ENCODE data around the gene PTMA. TPM values are rescaled to one million over a fixed set of nuclear protein-coding genes. Genes with fewer than 3 reads are reported as not detected.

Gene PTMA
- total RNA-seq, 2 experiments from 2014 or later, result 2,780 to 3,053 TPM

- Histone ChIP-seq H3K9me2 (ENCODE audit: insufficient read depth, low read length) (no peaks in the 10 kb centered on the region), H3K79me2 (ENCODE audit: insufficient read depth, low read depth, low read length) (no peaks in the 10 kb centered on the region), H3K4me2 (ENCODE audit: low read length) (no peak overlapping the region), H3K4me3 (ENCODE audit: low read depth, low read length, poor library complexity, severe bottlenecking) (no peak overlapping the region), H2AFZ (ENCODE audit: low read length) (no peak overlapping the region), H4K20me1 (ENCODE audit: insufficient read depth, low read length) (no peaks in the 10 kb centered on the region), H3K36me3 (ENCODE audit: insufficient read depth, low read length) (peaks cover 3% of the 10 kb centered on the region; the same call in 1 of the 2 replicates), H3K27ac (ENCODE audit: low read depth, low read length, poor library complexity, severe bottlenecking) (no peak overlapping the region), H3K4me1 (ENCODE audit: insufficient read depth, low read length, poor library complexity, severe bottlenecking) (no peaks in the 10 kb centered on the region), H3K9me3 (ENCODE audit: low read length) (no peaks in the 10 kb centered on the region)
- TF ChIP-seq CTCF (conservative IDR thresholded peaks at IDR 0.05; ENCODE audit: low read length), result no peak
- no peak for TF ChIP-seq EZH2phosphoT487 (IDR thresholded peaks at IDR 0.05; ENCODE audit: borderline replicate concordance, low read depth, low read length)
- ChIA-PET CTCF (ENCODE audit: unreplicated experiment) (no interaction called here), POLR2A (interaction anchor here (0.6 to 1.3 kb wide), 5 partner anchors 10 to 1551 kb away, joined by 3 to 4 read pairs (median 3); no protein-coding TSS in a partner anchor)
- BruUV-seq (replicated peaks), result no TSS peak
- DNase-seq (ENCODE audit: low spot score), result no peak
- intact Hi-C loops (cut with micrococcal nuclease; ENCODE audit: unreplicated experiment), result no loop called here
These were observed 42.9 kb downstream of the PTMA start for GRCh38 chr2:231751042-231751815.

GRCh38 chr2:231752061-231752460, 43.7 kb downstream of the PTMA start:
- no peak overlapping the region for H3K4me2 ChIP-seq (ENCODE audit: low read length)
- no peak overlapping the region for H3K4me3 ChIP-seq (ENCODE audit: low read depth, low read length, poor library complexity, severe bottlenecking)
- no peak overlapping the region for H2AFZ ChIP-seq (ENCODE audit: low read length)
- no peaks in the 10 kb centered on the region for H3K79me2 ChIP-seq (ENCODE audit: insufficient read depth, low read depth, low read length)
- H3K27ac ChIP-seq (ENCODE audit: low read depth, low read length, poor library complexity, severe bottlenecking), result no peak overlapping the region
- H4K20me1 ChIP-seq (ENCODE audit: insufficient read depth, low read length), result no peaks in the 10 kb centered on the region
- ChIA-PET CTCF (ENCODE audit: unreplicated experiment) (no interaction called here), POLR2A (interaction anchor here (0.6 to 1.3 kb wide), 3 partner anchors 12 to 498 kb away, joined by 3 to 4 read pairs (median 3); no protein-coding TSS in a partner anchor)
- H3K9me2 ChIP-seq (ENCODE audit: insufficient read depth, low read length), result no peaks in the 10 kb centered on the region
- TSS peak; percentile 24 for BruUV-seq (replicated peaks)
- no peak for DNase-seq (ENCODE audit: low spot score)
- TF ChIP-seq EZH2phosphoT487 (IDR thresholded peaks at IDR 0.05; ENCODE audit: borderline replicate concordance, low read depth, low read length), result no peak
- TF ChIP-seq CTCF (conservative IDR thresholded peaks at IDR 0.05; ENCODE audit: low read length), result no peak
- no peaks in the 10 kb centered on the region for H3K9me3 ChIP-seq (ENCODE audit: low read length)
- no peaks in the 10 kb centered on the region for H3K4me1 ChIP-seq (ENCODE audit: insufficient read depth, low read length, poor library complexity, severe bottlenecking)
- peaks cover 3% of the 10 kb centered on the region; the same call in 1 of the 2 replicates for H3K36me3 ChIP-seq (ENCODE audit: insufficient read depth, low read length)
- intact Hi-C loops (cut with micrococcal nuclease; ENCODE audit: unreplicated experiment), result no loop called here

- Histone ChIP-seq H3K4me3 (ENCODE audit: low read depth, low read length, poor library complexity, severe bottlenecking) (no peak overlapping the region), H3K79me2 (ENCODE audit: insufficient read depth, low read depth, low read length) (no peaks in the 10 kb centered on the region)
- POLR2A ChIA-PET, result interaction anchor here (0.6 to 2.0 kb wide), 11 partner anchors 8 to 777 kb away, joined by 3 to 14 read pairs (median 4); no protein-coding TSS in a partner anchor
These were observed 53.4 kb downstream of the PTMA start for GRCh38 chr2:231761735-231762134.

More at GRCh38 chr2:231761735-231762134, 53.4 kb downstream of the PTMA start:
- Histone ChIP-seq H3K36me3 (ENCODE audit: insufficient read depth, low read length) (no peaks in the 10 kb centered on the region), H4K20me1 (ENCODE audit: insufficient read depth, low read length) (no peaks in the 10 kb centered on the region), H3K4me1 (ENCODE audit: insufficient read depth, low read length, poor library complexity, severe bottlenecking) (no peaks in the 10 kb centered on the region), H3K4me2 (ENCODE audit: low read length) (no peak overlapping the region), H2AFZ (ENCODE audit: low read length) (no peak overlapping the region), H3K9me3 (ENCODE audit: low read length) (no peaks in the 10 kb centered on the region), H3K9me2 (ENCODE audit: insufficient read depth, low read length) (no peaks in the 10 kb centered on the region), H3K27ac (ENCODE audit: low read depth, low read length, poor library complexity, severe bottlenecking) (no peak overlapping the region)
- no peak for TF ChIP-seq EZH2phosphoT487 (IDR thresholded peaks at IDR 0.05; ENCODE audit: borderline replicate concordance, low read depth, low read length)
- TF ChIP-seq CTCF (conservative IDR thresholded peaks at IDR 0.05; ENCODE audit: low read length), result no peak
- no TSS peak for BruUV-seq (replicated peaks)
- intact Hi-C loops (cut with micrococcal nuclease; ENCODE audit: unreplicated experiment), result no loop called here
- CTCF ChIA-PET (ENCODE audit: unreplicated experiment), result no interaction called here
- DNase-seq (ENCODE audit: low spot score), result no peak
